MM.1S (cell line): ENCODE data around the gene AGAP1.

Experiments used
- DNase-seq: peaks from one replicate; pipeline ENCODE4 v3.0.0-alpha.2; 2015
- H2AFZ ChIP-seq: fragments of 300-600 bp; sonication (generic); 2 replicates; pipeline ENCODE4 v1.6.0; 2016; ENCODE audit warnings: antibody characterized with exemption, low read length
- H3F3A ChIP-seq: fragments of 300-600 bp; sonication (generic); 2 replicates; pipeline ENCODE4 v1.6.1; 2016; ENCODE audit warnings: mild to moderate bottlenecking, antibody characterized with exemption, low read length, moderate library complexity, mixed read lengths; ENCODE audit not compliant: insufficient read depth
- H3K27ac ChIP-seq: fragments of 300-600 bp; sonication (generic); 2 replicates; pipeline ENCODE4 v1.5.1; 2016; ENCODE audit warnings: mild to moderate bottlenecking, low read length
- H3K27me3 ChIP-seq: fragments of 300-600 bp; sonication (generic); replicated peaks from 2 replicates; pipeline ENCODE4 v1.6.0; 2016; ENCODE audit warnings: low read length; ENCODE audit not compliant: insufficient read depth
- H3K36me3 ChIP-seq: fragments of 300-600 bp; sonication (generic); replicated peaks from 2 replicates; pipeline ENCODE4 v1.6.1; 2016; ENCODE audit warnings: mild to moderate bottlenecking, low read length, mixed read lengths; ENCODE audit not compliant: insufficient read depth
- H3K4me1 ChIP-seq: fragments of 300-600 bp; sonication (generic); 2 replicates; pipeline ENCODE4 v1.6.1; 2016; ENCODE audit warnings: low read length, mixed read lengths
- H3K4me2 ChIP-seq: fragments of 300-600 bp; sonication (generic); 2 replicates; pipeline ENCODE4 v1.6.0; 2016; ENCODE audit warnings: low read depth, low read length
- H3K4me3 ChIP-seq: fragments of 300-600 bp; sonication (generic); 2 replicates; pipeline ENCODE4 v1.5.1; 2016; ENCODE audit warnings: low read length, mixed read lengths
- H3K79me2 ChIP-seq: fragments of 300-600 bp; sonication (generic); 2 replicates; pipeline ENCODE4 v1.6.1; 2016; ENCODE audit warnings: mixed run types, low read length, mixed read lengths
- H3K9ac ChIP-seq: fragments of 300-600 bp; sonication (generic); 2 replicates; pipeline ENCODE4 v1.6.1; 2016; ENCODE audit warnings: low read length, mixed read lengths
- H3K9me2 ChIP-seq: fragments of 300-600 bp; sonication (generic); replicated peaks from 2 replicates; pipeline ENCODE4 v1.6.1; 2016; ENCODE audit warnings: mild to moderate bottlenecking, low read length, mixed read lengths; ENCODE audit not compliant: insufficient read depth
- H3K9me3 ChIP-seq: fragments of 300-600 bp; sonication (generic); replicated peaks from 2 replicates; pipeline ENCODE4 v1.6.1; 2016; ENCODE audit warnings: mild to moderate bottlenecking, low read length, mixed read lengths; ENCODE audit not compliant: insufficient read depth
- H4K20me1 ChIP-seq: fragments of 300-600 bp; sonication (generic); 2 replicates; pipeline ENCODE4 v1.6.1; 2016; ENCODE audit warnings: mild to moderate bottlenecking, low read length, moderate library complexity, mixed read lengths; ENCODE audit not compliant: insufficient read depth
- EZH2 ChIP-seq: fragments of 300-600 bp; sonication (generic); optimal IDR thresholded peaks from 2 replicates; pipeline ENCODE3; 2017; ENCODE audit warnings: low read depth, mild to moderate bottlenecking, antibody characterized with exemption, low read length, mixed read lengths
- EZH2phosphoT487 ChIP-seq: fragments of 300-600 bp; sonication (generic); IDR thresholded peaks from 2 replicates; pipeline ENCODE4 v1.6.1; 2018; ENCODE audit warnings: antibody characterized with exemption, low read length
- TF ChIP-seq, protein P1 (sequence below): fragments of 300-600 bp; sonication (generic); IDR thresholded peaks from 2 replicates; pipeline ENCODE4 v1.5.1; 2016; ENCODE audit warnings: antibody characterized with exemption, low read length, mixed read lengths

Gene AGAP1

DNA sequence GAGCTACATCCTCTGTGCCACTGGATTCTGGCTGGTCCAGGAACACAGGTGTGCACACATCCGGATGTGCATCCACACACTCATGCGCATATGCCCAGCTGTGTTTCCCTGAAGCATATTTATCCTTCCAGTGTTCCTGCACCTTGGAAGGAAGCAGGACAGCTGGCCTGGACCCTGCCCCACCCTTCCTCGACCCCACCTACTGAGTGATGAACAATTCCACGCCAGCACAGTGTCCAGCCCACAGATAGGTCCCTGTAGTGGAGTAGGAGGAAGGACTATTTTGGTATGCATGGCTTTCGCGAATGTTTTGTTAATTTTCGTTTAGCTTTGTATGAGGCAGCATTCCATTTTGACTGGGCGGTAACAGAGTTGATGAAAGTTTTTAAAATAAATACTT, 211.5 kb downstream of the AGAP1 start:
- DNase-seq, result no peak
- Histone ChIP-seq H3K79me2 (peaks cover 70% of the 10 kb centered on the region), H3K9me3 (no peaks in the 10 kb centered on the region), H4K20me1 (no peaks in the 10 kb centered on the region), H3K9me2 (no peaks in the 10 kb centered on the region), H3K27ac (no peak overlapping the region), H3K4me2 (no peak overlapping the region), H3K4me1 (no peaks in the 10 kb centered on the region), H3K4me3 (no peak overlapping the region), H3K9ac (no peak overlapping the region), H2AFZ (no peak overlapping the region), H3K36me3 (no peaks in the 10 kb centered on the region), H3F3A (no peaks in the 10 kb centered on the region), H3K27me3 (no peaks in the 10 kb centered on the region)
- TF ChIP-seq EZH2, result no peak
- no peak for TF ChIP-seq EZH2phosphoT487
- TF ChIP-seq, protein P1, sequence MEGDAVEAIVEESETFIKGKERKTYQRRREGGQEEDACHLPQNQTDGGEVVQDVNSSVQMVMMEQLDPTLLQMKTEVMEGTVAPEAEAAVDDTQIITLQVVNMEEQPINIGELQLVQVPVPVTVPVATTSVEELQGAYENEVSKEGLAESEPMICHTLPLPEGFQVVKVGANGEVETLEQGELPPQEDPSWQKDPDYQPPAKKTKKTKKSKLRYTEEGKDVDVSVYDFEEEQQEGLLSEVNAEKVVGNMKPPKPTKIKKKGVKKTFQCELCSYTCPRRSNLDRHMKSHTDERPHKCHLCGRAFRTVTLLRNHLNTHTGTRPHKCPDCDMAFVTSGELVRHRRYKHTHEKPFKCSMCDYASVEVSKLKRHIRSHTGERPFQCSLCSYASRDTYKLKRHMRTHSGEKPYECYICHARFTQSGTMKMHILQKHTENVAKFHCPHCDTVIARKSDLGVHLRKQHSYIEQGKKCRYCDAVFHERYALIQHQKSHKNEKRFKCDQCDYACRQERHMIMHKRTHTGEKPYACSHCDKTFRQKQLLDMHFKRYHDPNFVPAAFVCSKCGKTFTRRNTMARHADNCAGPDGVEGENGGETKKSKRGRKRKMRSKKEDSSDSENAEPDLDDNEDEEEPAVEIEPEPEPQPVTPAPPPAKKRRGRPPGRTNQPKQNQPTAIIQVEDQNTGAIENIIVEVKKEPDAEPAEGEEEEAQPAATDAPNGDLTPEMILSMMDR, result no peak

DNA sequence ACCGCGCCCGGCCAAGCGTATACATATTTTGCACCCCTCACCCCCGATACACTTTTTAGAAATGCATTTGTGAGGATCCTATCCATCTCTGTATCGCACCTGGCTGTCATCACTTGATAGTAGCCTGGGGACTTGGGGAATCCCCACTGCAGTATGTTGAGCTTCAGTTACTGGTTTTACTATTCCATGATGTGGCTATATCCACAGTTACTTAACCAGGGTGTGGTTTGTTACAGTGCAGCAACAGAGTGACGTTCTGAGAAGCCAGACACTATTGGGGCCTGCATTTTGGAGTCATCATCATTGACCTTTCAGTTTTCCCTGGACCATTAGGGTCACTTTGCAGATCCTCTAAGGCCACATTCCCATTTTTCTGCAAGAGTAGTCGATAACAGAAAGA, 212.7 kb downstream of the AGAP1 start:
- H3K4me2 ChIP-seq, result no peak overlapping the region
- no peaks in the 10 kb centered on the region for H3K9me3 ChIP-seq
- no peaks in the 10 kb centered on the region for H3K27me3 ChIP-seq
- no peak overlapping the region for H3K9ac ChIP-seq
- H3K36me3 ChIP-seq, result no peaks in the 10 kb centered on the region
- H2AFZ ChIP-seq, result no peak overlapping the region
- no peak overlapping the region for H3K4me3 ChIP-seq
- TF ChIP-seq, protein P1, result no peak
- TF ChIP-seq EZH2phosphoT487 (no peak), EZH2 (no peak)
- DNase-seq, result no peak
- H3K4me1 ChIP-seq, result no peaks in the 10 kb centered on the region
- H4K20me1 ChIP-seq, result no peaks in the 10 kb centered on the region
- H3F3A ChIP-seq, result no peaks in the 10 kb centered on the region
- H3K9me2 ChIP-seq, result no peaks in the 10 kb centered on the region
- peaks cover 66% of the 10 kb centered on the region for H3K79me2 ChIP-seq
- H3K27ac ChIP-seq, result no peak overlapping the region

DNA sequence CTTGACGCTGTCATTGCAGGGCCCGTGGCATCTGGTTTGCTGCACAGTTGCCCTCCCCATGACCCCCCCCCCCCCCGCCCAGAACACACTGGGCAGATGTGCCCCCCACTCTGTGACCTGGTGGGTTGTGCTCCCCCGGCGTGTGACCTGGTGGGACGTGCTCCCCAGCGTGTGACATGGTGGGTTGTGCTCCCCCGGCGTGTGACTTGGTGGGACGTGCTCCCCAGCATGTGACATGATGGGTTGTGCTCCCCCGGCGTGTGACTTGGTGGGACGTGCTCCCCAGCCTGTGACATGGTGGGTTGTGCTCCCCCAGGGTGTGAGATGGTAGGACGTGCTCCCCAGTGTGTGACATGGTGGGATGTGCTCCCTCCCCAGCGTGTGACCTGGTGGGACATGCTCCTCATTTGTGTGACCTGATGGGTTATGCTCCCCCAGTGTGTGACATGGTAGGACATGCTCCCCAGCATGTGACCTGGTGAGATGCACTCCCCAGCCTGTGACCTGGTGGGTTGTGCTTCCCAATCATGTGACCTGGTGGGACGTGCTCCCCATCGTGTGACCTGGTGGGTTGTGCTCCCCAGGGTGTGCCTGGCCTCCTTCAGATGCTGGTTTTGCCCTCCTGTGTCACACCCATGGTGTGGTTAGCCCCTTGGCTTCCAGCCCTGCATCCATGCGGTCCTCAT, 213.7 kb downstream of the AGAP1 start:
- Histone ChIP-seq H3K79me2 (peaks cover 55% of the 10 kb centered on the region), H3F3A (no peaks in the 10 kb centered on the region), H3K27me3 (no peaks in the 10 kb centered on the region), H3K4me1 (no peaks in the 10 kb centered on the region), H2AFZ (no peak overlapping the region), H3K9me3 (no peaks in the 10 kb centered on the region), H3K4me3 (no peak overlapping the region), H3K27ac (no peak overlapping the region), H3K4me2 (no peak overlapping the region), H3K9ac (no peak overlapping the region), H3K9me2 (no peaks in the 10 kb centered on the region), H4K20me1 (no peaks in the 10 kb centered on the region), H3K36me3 (no peaks in the 10 kb centered on the region)
- no peak for DNase-seq
- TF ChIP-seq EZH2phosphoT487 (no peak), EZH2 (no peak)
- TF ChIP-seq, protein P1, result no peak
